ENCODE data around the gene GID8. TPM values are rescaled to one million over a fixed set of nuclear protein-coding genes. Genes with fewer than 3 reads are reported as not detected.

Gene GID8
- total and polyA plus RNA-seq, 2 of the 13 experiments (the other 11 are each of a cell fraction or from before 2014, with no cell fraction given), result 39.6 to 59.8 TPM

GRCh38 chr20:62955519-62956386 lies 17.8 kb downstream of the GID8 start:
- H3K9me3 ChIP-seq (ENCODE audit: low read length), result no peaks in the 10 kb centered on the region
- H3K79me2 ChIP-seq (ENCODE audit: insufficient read depth, low read length), result peaks cover 60% of the 10 kb centered on the region
- peak overlapping the region; percentile 93 for H3K27ac ChIP-seq (ENCODE audit: extremely low read length, insufficient read depth, low read length)
- WGBS (ENCODE audit: low lambda C conversion rate), result 49% methylated on average over 23 of the region's 23 CpGs
- H3K9ac ChIP-seq (ENCODE audit: insufficient read depth, low read depth, low read length), result peak overlapping the region; percentile 95
- H3K27me3 ChIP-seq (ENCODE audit: control insufficient read depth in 1 of 2, insufficient read depth in 2 of 2, low read length in 2 of 2), result no peaks in the 10 kb centered on the region; a peak in 1 of 5 replicates
- H3K4me2 ChIP-seq (ENCODE audit: low read depth, low read length), result peak overlapping the region; percentile 100
- H3K4me1 ChIP-seq (ENCODE audit: insufficient read depth, low read length), result peaks cover 61% of the 10 kb centered on the region
- no TSS peak for BruUV-seq (replicated peaks)
- H3K4me3 ChIP-seq (replicated peaks in 1 of 3; ENCODE audit: insufficient read depth in 1 of 3, low read depth in 2 of 3, low read length in 3 of 3), result peak overlapping the region in 2 of 3 experiments; percentile 4 to 95; a peak in 4 of 6 replicates
- FAIRE-seq (peak; percentile 85), ATAC-seq (peak; percentile 63), DNase-seq (ENCODE audit: low spot score) (peak; percentile 98)
- H3K36me3 ChIP-seq (replicated peaks in 1 of 2; ENCODE audit: control insufficient read depth in 1 of 2, insufficient read depth in 2 of 2, low read length in 2 of 2), result peaks cover 39 to 49% of the 10 kb centered on the region in 2 experiments
- H2AFZ ChIP-seq (ENCODE audit: low read length), result no peak overlapping the region
- peaks cover 45% of the 10 kb centered on the region for H4K20me1 ChIP-seq (ENCODE audit: insufficient read depth, low read length)
- in situ Hi-C loops (cut with HindIII; ENCODE audit: extremely low pct_ligation_motif_present, low pct_unique_long_range_greater_than_20kb) (no loop called here), intact Hi-C loops (cut with micrococcal nuclease; ENCODE audit: unreplicated experiment) (loop anchor here (1.0 to 2.0 kb wide), 4 partner anchors 17 to 83 kb away; partner anchors contain the start of gene GID8)
- ChIA-PET POLR2A (interaction anchor here (0.6 to 8.8 kb wide), 16 partner anchors 10 to 288 kb away, joined by 3 to 205 read pairs (median 7); partner anchors contain the start of genes DIDO1, GID8, MRGBP and TCFL5), CTCF (ENCODE audit: low intra/inter-chr PET ratio, low total read pairs) (no interaction called here)
- TF ChIP-seq YY1 (IDR thresholded peaks at IDR 0.05; ENCODE audit: insufficient read depth, insufficient replicate concordance, low read depth, low read length) (peak; percentile 62), CSRNP2 (CRISPR knock-in tag; conservative IDR thresholded peaks at IDR 0.05; ENCODE audit: low read depth) (no peak), ZNF326 (CRISPR knock-in tag; IDR thresholded peaks at IDR 0.05; ENCODE audit: borderline replicate concordance) (peak; percentile 43; the same call in 1 of the 2 replicates), PAXIP1 (CRISPR knock-in tag; conservative IDR thresholded peaks at IDR 0.05) (peak; percentile 100), ZSCAN21 (CRISPR knock-in tag; IDR thresholded peaks at IDR 0.05; ENCODE audit: borderline replicate concordance) (peak; percentile 97; the same call in 1 of the 2 replicates), GABPB1 (CRISPR knock-in tag; IDR thresholded peaks at IDR 0.05) (peak; percentile 61), GTF3A (CRISPR knock-in tag; conservative IDR thresholded peaks at IDR 0.05) (no peak), ZNF83 (CRISPR knock-in tag; IDR thresholded peaks at IDR 0.05; ENCODE audit: borderline replicate concordance) (no peak; the same call in 1 of the 2 replicates), BORCS8-MEF2B (CRISPR knock-in tag; IDR thresholded peaks at IDR 0.05) (peak; percentile 93), TBP (CRISPR knock-in tag; IDR thresholded peaks at IDR 0.05) (no peak), ZNF44 (CRISPR knock-in tag; IDR thresholded peaks at IDR 0.05) (peak; percentile 85; the same call in 1 of the 2 replicates), ZFP36L1 (CRISPR knock-in tag; IDR thresholded peaks at IDR 0.05) (peak; percentile 98), SKI (IDR thresholded peaks at IDR 0.05; ENCODE audit: partially characterized antibody) (peak; percentile 96), ZNF550 (CRISPR knock-in tag; IDR thresholded peaks at IDR 0.05; ENCODE audit: borderline replicate concordance) (no peak), ETS1 (CRISPR knock-in tag; IDR thresholded peaks at IDR 0.05) (no peak), ADNP (CRISPR knock-in tag; IDR thresholded peaks at IDR 0.05) (no peak)
